HEK293 (cell line): ENCODE results near the gene PTH1R.

Experiments used
- CTCF ChIA-PET: fragments of 350-600 bp; formaldehyde crosslinking; extraction: SDS; loops from one replicate; lab custom pipeline; 2021; ENCODE audit warnings: antibody characterized with exemption; lab: Yijun Ruan, JAX
- POLR2A ChIA-PET: fragments of 300-600 bp; formaldehyde crosslinking; extraction: SDS; loops from one replicate; lab custom pipeline; 2020; ENCODE audit warnings: antibody characterized with exemption, inconsistent platforms; lab: Yijun Ruan, JAX
- H3K27ac ChIP-seq: fragments of 200-500 bp; sonication (Bioruptor generic); 2 replicates; pipeline ENCODE4 v1.5.1; 2014; ENCODE audit warnings: low read depth, low read length, control low read depth, inconsistent platforms; ENCODE audit errors: extremely low read depth
- H3K36me3 ChIP-seq, 2 experiments: fragments of 200-500 bp in 1 of 2; sonication (Bioruptor generic) in 1 of 2; 1 replicate in 1 of 2; 2 replicates in 1 of 2; pipeline ENCODE4 v1.5.1; 2014 to 2017; ENCODE audit warnings: inconsistent platforms in 2 of 2, low read length in 2 of 2; ENCODE audit not compliant: control insufficient read depth in 2 of 2, insufficient read depth in 1 of 2
- H3K4me1 ChIP-seq: fragments of 200-500 bp; sonication (Bioruptor generic); 2 replicates; pipeline ENCODE4 v1.5.1; 2014; ENCODE audit warnings: mild to moderate bottlenecking, low read length, inconsistent platforms; ENCODE audit not compliant: control insufficient read depth, insufficient read depth
- H3K4me3 ChIP-seq: 2 replicates; pipeline ENCODE4 v1.5.1; 2011; ENCODE audit warnings: low read depth, mild to moderate bottlenecking, control low read depth, low read length, moderate library complexity
- H3K9me3 ChIP-seq: fragments of 200-500 bp; sonication (Bioruptor generic); 2 replicates; pipeline ENCODE4 v1.5.1; 2014; ENCODE audit warnings: low read depth, low read length, inconsistent platforms; ENCODE audit not compliant: control insufficient read depth, insufficient read depth
- ATF2 ChIP-seq: fragments of 450-650 bp; formaldehyde crosslinking; IDR thresholded peaks from 2 replicates; pipeline ENCODE4 v1.5.1; 2016; ENCODE audit warnings: missing biosample characterization, missing genetic modification characterization, low read depth
- BCL11B ChIP-seq: fragments of 450-650 bp; formaldehyde crosslinking; IDR thresholded peaks from 2 replicates; pipeline ENCODE4 v1.5.1; 2016; ENCODE audit warnings: low read depth, missing biosample characterization, missing genetic modification characterization
- CTCF ChIP-seq: fragments of 450-650 bp; formaldehyde crosslinking; IDR thresholded peaks from 2 replicates; pipeline ENCODE4 v1.5.1; 2016; ENCODE audit warnings: missing biosample characterization, missing genetic modification characterization
- HOXD13 ChIP-seq: sonication (generic); formaldehyde crosslinking; IDR thresholded peaks from 2 replicates; pipeline ENCODE4 v1.8.0; 2022; ENCODE audit warnings: missing genetic modification reagents, borderline replicate concordance
- PBX3 ChIP-seq: sonication (generic); formaldehyde crosslinking; IDR thresholded peaks from 2 replicates; pipeline ENCODE4 v1.8.1; 2022; ENCODE audit warnings: mild to moderate bottlenecking, moderate library complexity, missing genetic modification reagents
- PRDM6 ChIP-seq: fragments of 450-650 bp; formaldehyde crosslinking; IDR thresholded peaks from 2 replicates; pipeline ENCODE4 v1.5.1; 2017; ENCODE audit warnings: missing biosample characterization, missing genetic modification characterization
- REPIN1 ChIP-seq: fragments of 450-650 bp; formaldehyde crosslinking; IDR thresholded peaks from 2 replicates; pipeline ENCODE4 v1.5.1; 2017; ENCODE audit warnings: missing biosample characterization, missing genetic modification characterization, low read depth
- SP2 ChIP-seq: fragments of 450-650 bp; formaldehyde crosslinking; IDR thresholded peaks from 2 replicates; pipeline ENCODE4 v1.5.1; 2016; ENCODE audit warnings: missing biosample characterization, missing genetic modification characterization
- TRIM28 ChIP-seq: IDR thresholded peaks from 2 replicates; pipeline ENCODE4 v1.6.1; 2011; ENCODE audit warnings: low read length, control low read depth, borderline replicate concordance
- WT1 ChIP-seq: fragments of 450-650 bp; formaldehyde crosslinking; IDR thresholded peaks from 2 replicates; pipeline ENCODE4 v1.5.1; 2016; ENCODE audit warnings: missing biosample characterization, missing genetic modification characterization
- ZFHX2 ChIP-seq: fragments of 450-650 bp; formaldehyde crosslinking; conservative IDR thresholded peaks from 2 replicates; pipeline ENCODE4 v1.5.1; 2016; ENCODE audit warnings: missing biosample characterization, missing genetic modification characterization
- ZNF2 ChIP-seq: fragments of 450-650 bp; formaldehyde crosslinking; IDR thresholded peaks from 2 replicates; pipeline ENCODE4 v1.5.1; 2016; ENCODE audit warnings: missing biosample characterization, missing genetic modification characterization
- ZNF202 ChIP-seq: fragments of 450-650 bp; formaldehyde crosslinking; IDR thresholded peaks from 2 replicates; pipeline ENCODE4 v1.5.1; 2016; ENCODE audit warnings: missing biosample characterization, missing genetic modification characterization, borderline replicate concordance
- ZNF221 ChIP-seq: fragments of 450-650 bp; formaldehyde crosslinking; IDR thresholded peaks from 2 replicates; pipeline ENCODE4 v1.5.1; 2017; ENCODE audit warnings: missing biosample characterization, missing genetic modification characterization, borderline replicate concordance
- ZNF324 ChIP-seq: fragments of 450-650 bp; formaldehyde crosslinking; IDR thresholded peaks from 2 replicates; pipeline ENCODE4 v1.5.1; 2016; ENCODE audit warnings: missing biosample characterization, missing genetic modification characterization
- ZNF335 ChIP-seq: fragments of 450-650 bp; formaldehyde crosslinking; conservative IDR thresholded peaks from 2 replicates; pipeline ENCODE4 v1.5.1; 2016; ENCODE audit warnings: missing biosample characterization, missing genetic modification characterization
- ZNF558 ChIP-seq: fragments of 450-650 bp; formaldehyde crosslinking; IDR thresholded peaks from 2 replicates; pipeline ENCODE4 v1.5.1; 2016; ENCODE audit warnings: missing biosample characterization, missing genetic modification characterization
- ZNF623 ChIP-seq: fragments of 450-650 bp; formaldehyde crosslinking; IDR thresholded peaks from 2 replicates; pipeline ENCODE4 v1.5.1; 2016; ENCODE audit warnings: missing biosample characterization, missing genetic modification characterization
- ZNF670 ChIP-seq: fragments of 450-650 bp; formaldehyde crosslinking; IDR thresholded peaks from 2 replicates; pipeline ENCODE4 v1.5.1; 2016; ENCODE audit warnings: missing biosample characterization, missing genetic modification characterization, low read depth
- ZNF677 ChIP-seq: fragments of 450-650 bp; IDR thresholded peaks from 2 replicates; pipeline ENCODE4 v1.5.0; 2018; ENCODE audit warnings: missing biosample characterization, mild to moderate bottlenecking, missing genetic modification characterization, moderate library complexity
- ZSCAN5A ChIP-seq: fragments of 450-650 bp; formaldehyde crosslinking; IDR thresholded peaks from 2 replicates; pipeline ENCODE4 v1.5.1; 2016; ENCODE audit warnings: missing biosample characterization, missing genetic modification characterization

Gene PTH1R

GRCh38 chr3:46922426-46922825, 44.9 kb downstream of the PTH1R start (continued):
- TF ChIP-seq TRIM28 (no peak), ZNF335 (tag by site-specific recombination) (no peak), ZNF623 (no peak), ZFHX2 (tag by site-specific recombination) (no peak)

GRCh38 chr3:46922871-46923558, 45.5 kb downstream of the PTH1R start:
- Histone ChIP-seq H3K36me3 (peaks cover 3 to 96% of the 10 kb centered on the region in 2 experiments; a peak in 2 of 3 replicates), H3K4me1 (no peaks in the 10 kb centered on the region), H3K4me3 (no peak overlapping the region)
- POLR2A ChIA-PET = interaction anchor here (0.7 to 2.3 kb wide), 3 partner anchors 9 to 111 kb away, joined by 3 to 7 read pairs (median 3); no protein-coding TSS in a partner anchor
- no peak for TF ChIP-seq REPIN1 (tag by site-specific recombination)
- no peak for TF ChIP-seq ZNF558 (tag by site-specific recombination)
- TF ChIP-seq, all 188 proteins: peak for 0
- Histone ChIP-seq H3K27ac (no peak overlapping the region), H3K9me3 (no peaks in the 10 kb centered on the region)
- CTCF ChIA-PET = interaction anchor here (0.5 to 1.9 kb wide), 7 partner anchors 10 to 364 kb away, joined by 3 to 15 read pairs (median 4); no protein-coding TSS in a partner anchor

- POLR2A ChIA-PET = interaction anchor here (0.8 to 2.3 kb wide), 2 partner anchors 10 to 85 kb away, joined by 3 to 7 read pairs; no protein-coding TSS in a partner anchor
- no peak overlapping the region for H3K27ac ChIP-seq
- no peaks in the 10 kb centered on the region for H3K9me3 ChIP-seq
- peaks cover 3 to 95% of the 10 kb centered on the region in 2 experiments; a peak in 2 of 3 replicates for H3K36me3 ChIP-seq
- H3K4me3 ChIP-seq = no peak overlapping the region
- CTCF ChIA-PET = interaction anchor here (0.5 to 1.9 kb wide), 12 partner anchors 10 to 365 kb away, joined by 3 to 15 read pairs (median 4); no protein-coding TSS in a partner anchor
- no peaks in the 10 kb centered on the region for H3K4me1 ChIP-seq
- TF ChIP-seq ZNF324 (tag by site-specific recombination) (no peak), SP2 (tag by site-specific recombination) (no peak), ZNF202 (tag by site-specific recombination) (no peak), ZNF2 (peak; percentile 80; the same call in 1 of the 2 replicates), ZNF221 (tag by site-specific recombination) (no peak), PRDM6 (no peak), WT1 (tag by site-specific recombination) (no peak), ZNF670 (tag by site-specific recombination) (no peak), ATF2 (tag by site-specific recombination) (no peak), ZNF677 (no peak), ZSCAN5A (tag by site-specific recombination) (no peak), HOXD13 (CRISPR knock-in tag) (no peak), BCL11B (no peak), PBX3 (CRISPR knock-in tag) (no peak), CTCF (tag by site-specific recombination) (peak; percentile 37)
These were observed 46.2 kb downstream of the PTH1R start for GRCh38 chr3:46923559-46924350.
